Body of pancreas (tissue), 4 donors: Measurements from ENCODE around the gene GORASP1. TPM values are rescaled to one million over a fixed set of nuclear protein-coding genes. Genes with fewer than 3 reads are reported as not detected.

Source experiments
- ATAC-seq: fragments of 150-250 bp; one replicate; pipeline ENCODE4 v1.9.1; 2016
- DNase-seq, 4 donors: peaks; one replicate each; pipeline ENCODE4 v3.0.0-alpha.2; 2019
- H3K27ac ChIP-seq, 4 donors: fragments of 200-600 bp; sonication (generic); 1 replicate in 3 of 4; 2 replicates in 1 of 4; pipeline versions ENCODE4 v1.5.1 to v1.6.1; 2016 to 2019; ENCODE audit warnings: mild to moderate bottlenecking in 1 of 4, mixed read lengths in 1 of 4, moderate library complexity in 1 of 4
- H3K27me3 ChIP-seq, 2 donors: fragments of 200-600 bp; sonication (generic); one replicate each; pipeline ENCODE4 v1.6.0; 2016; ENCODE audit warnings: mild to moderate bottlenecking in 1 of 2
- H3K36me3 ChIP-seq, 2 donors: fragments of 200-600 bp; sonication (generic); replicated peaks in 1 of 2; 2 replicates each; pipeline ENCODE4 v1.5.1; 2016; ENCODE audit warnings: low read depth in 2 of 2; ENCODE audit not compliant: insufficient read depth in 1 of 2
- H3K4me1 ChIP-seq: fragments of 200-600 bp; sonication (generic); one replicate; pipeline ENCODE4 v1.6.0; 2016
- H3K4me3 ChIP-seq, 2 donors: fragments of 200-600 bp; sonication (generic); 1 replicate in 1 of 2; 2 replicates in 1 of 2; pipeline ENCODE4 v1.5.1; 2016 to 2019
- H3K9me3 ChIP-seq, 3 donors: fragments of 200-600 bp; sonication (generic); 1 replicate in 2 of 3; 2 replicates in 1 of 3; pipeline ENCODE4 v1.5.1; 2016
- CTCF ChIP-seq, 7 experiments: fragments of 450-650 bp in 4 of 7; fragments of 200-600 bp in 3 of 7; sonication (generic) in 3 of 7; IDR thresholded peaks; one replicate each; pipeline ENCODE4 v1.5.1; 2016 to 2019; ENCODE audit warnings: antibody characterized with exemption in 7 of 7
- POLR2A ChIP-seq, 3 donors: fragments of 450-650 bp; IDR thresholded peaks; one replicate each; pipeline ENCODE4 v1.6.1; 2016; ENCODE audit warnings: antibody characterized with exemption in 3 of 3, mild to moderate bottlenecking in 2 of 3
- WGBS, 2 donors: methylation state at CpG; one replicate each; pipeline ENCODE4 v1.1.5; 2017; 5-methylcytosine and 5-hydroxymethylcytosine counted together
- intact Hi-C: fragments of 100-400 bp; cut with DNase I; formaldehyde crosslinking; loops from one replicate; pipeline ENCODE4 v1.15.1; 2023
- total RNA-seq, 2 donors: library from RNA; depleted of rRNA; stranded (reverse); fragments of >200 nt; gene quantifications; one replicate each; pipeline ENCODE4 v1.1.0, GENCODE V29; 2016

GORASP1 gene
- total RNA-seq, 2 donors from 2014 or later = 38.4 to 53.1 TPM

GRCh38 chr3:39082666-39083313, 24.6 kb downstream of the GORASP1 start:
- no peak for TF ChIP-seq POLR2A (IDR thresholded peaks at IDR 0.05)
- TF ChIP-seq CTCF (IDR thresholded peaks at IDR 0.05) = no peak
- peaks cover 0 to 14% of the 10 kb centered on the region in 2 donors for H3K36me3 ChIP-seq
- 98 to 100% methylated on average over 4 of the region's 4 CpGs for WGBS, 2 donors

GRCh38 chr3:39080026-39080425, 27.4 kb downstream of the GORASP1 start:
- H3K4me3 ChIP-seq = no peak overlapping the region
- no peaks in the 10 kb centered on the region for H3K9me3 ChIP-seq
- no peak overlapping the region for H3K27ac ChIP-seq
- H3K36me3 ChIP-seq = peaks cover 5 to 29% of the 10 kb centered on the region in 2 donors
- H3K27me3 ChIP-seq = no peaks in the 10 kb centered on the region
- DNase-seq (no peak), ATAC-seq (no peak)
- no peak for TF ChIP-seq POLR2A (IDR thresholded peaks at IDR 0.05)
- TF ChIP-seq CTCF (IDR thresholded peaks at IDR 0.05) = no peak
- no peaks in the 10 kb centered on the region for H3K4me1 ChIP-seq
- intact Hi-C loops = no loop called here

More at GRCh38 chr3:39082666-39083313, 24.6 kb downstream of the GORASP1 start:
- no peak overlapping the region for H3K4me3 ChIP-seq
- DNase-seq (no peak), ATAC-seq (no peak)
- H3K4me1 ChIP-seq = no peaks in the 10 kb centered on the region
- no peaks in the 10 kb centered on the region for H3K27me3 ChIP-seq
- H3K9me3 ChIP-seq = no peaks in the 10 kb centered on the region
- intact Hi-C loops = no loop called here
- no peak overlapping the region for H3K27ac ChIP-seq

- H3K9me3 ChIP-seq = no peaks in the 10 kb centered on the region
- ATAC-seq (no peak), DNase-seq (no peak)
- H3K27ac ChIP-seq = no peak overlapping the region
- intact Hi-C loops = no loop called here
- TF ChIP-seq CTCF (IDR thresholded peaks at IDR 0.05) = no peak
- TF ChIP-seq POLR2A (IDR thresholded peaks at IDR 0.05) = no peak
- H3K27me3 ChIP-seq = no peaks in the 10 kb centered on the region
- no peak overlapping the region for H3K4me3 ChIP-seq
- H3K36me3 ChIP-seq = peaks cover 5 to 33% of the 10 kb centered on the region in 2 donors
- no peaks in the 10 kb centered on the region for H3K4me1 ChIP-seq
Observed at GRCh38 chr3:39079530-39079929, 27.9 kb downstream of the GORASP1 start.

- TF ChIP-seq CTCF (IDR thresholded peaks at IDR 0.05) (no peak), POLR2A (IDR thresholded peaks at IDR 0.05) (no peak)
- no peak overlapping the region for H3K4me3 ChIP-seq
Observed at GRCh38 chr3:39075910-39076309, 31.5 kb downstream of the GORASP1 start.

GRCh38 chr3:39068556-39068955, 38.9 kb downstream of the GORASP1 start:
- Histone ChIP-seq H3K27me3 (no peaks in the 10 kb centered on the region), H3K4me1 (no peaks in the 10 kb centered on the region), H3K27ac (no peak overlapping the region), H3K9me3 (no peaks in the 10 kb centered on the region), H3K4me3 (no peak overlapping the region), H3K36me3 (peaks cover 0 to 19% of the 10 kb centered on the region in 2 donors)
- TF ChIP-seq POLR2A (IDR thresholded peaks at IDR 0.05) (no peak), CTCF (IDR thresholded peaks at IDR 0.05) (no peak)
- ATAC-seq = no peak
- intact Hi-C loops = no loop called here
- no peak for DNase-seq
- 59 to 69% methylated on average over 3 of the region's 3 CpGs for WGBS, 2 donors

More at GRCh38 chr3:39075910-39076309, 31.5 kb downstream of the GORASP1 start:
- Histone ChIP-seq H3K9me3 (no peaks in the 10 kb centered on the region), H3K27me3 (no peaks in the 10 kb centered on the region), H3K4me1 (no peaks in the 10 kb centered on the region), H3K27ac (no peak overlapping the region), H3K36me3 (peaks cover 5 to 43% of the 10 kb centered on the region in 2 donors)
- 95% methylated on average over 10 of the region's 10 CpGs for WGBS, 2 donors
- DNase-seq (no peak), ATAC-seq (no peak)
- intact Hi-C loops = no loop called here
